Fibroblast of pulmonary artery (primary cell): Measurements from ENCODE around the gene TTBK2.

ENCODE experiments used
- DNase-seq: peaks from one replicate; pipeline ENCODE4 v3.0.0-alpha.2; 2010; ENCODE audit warnings: low read depth
- H3K4me3 ChIP-seq: replicated peaks from 2 replicates; pipeline ENCODE4 v1.5.1; 2011; ENCODE audit warnings: low read depth, mild to moderate bottlenecking, control low read depth, low read length, moderate library complexity
- TF ChIP-seq, protein P1 (sequence below): IDR thresholded peaks from 2 replicates; pipeline ENCODE4 v1.5.1; 2011; ENCODE audit warnings: mild to moderate bottlenecking, control low read depth, low read length, inconsistent platforms; ENCODE audit errors: missing control alignments

The TTBK2 gene

DNA sequence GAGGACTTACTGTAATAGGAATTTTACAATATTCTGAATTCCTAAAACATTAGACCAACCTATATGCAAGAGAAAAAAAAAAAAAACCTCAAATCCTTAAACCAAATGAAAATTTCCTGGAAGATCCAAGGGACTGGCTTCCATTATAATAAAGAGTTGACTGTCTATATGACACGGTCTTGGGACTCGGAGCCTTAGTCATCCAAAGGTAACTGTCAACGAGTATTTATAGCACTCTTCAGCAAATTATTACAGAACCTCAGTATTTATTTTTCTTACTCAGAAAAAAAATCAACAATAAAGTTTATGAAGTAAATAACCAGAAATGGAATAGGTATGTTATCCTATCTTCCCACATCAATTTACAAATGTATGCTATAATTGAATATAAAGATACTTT lies 66.0 kb downstream of the TTBK2 start:
- no peak for DNase-seq
- TF ChIP-seq, protein P1, sequence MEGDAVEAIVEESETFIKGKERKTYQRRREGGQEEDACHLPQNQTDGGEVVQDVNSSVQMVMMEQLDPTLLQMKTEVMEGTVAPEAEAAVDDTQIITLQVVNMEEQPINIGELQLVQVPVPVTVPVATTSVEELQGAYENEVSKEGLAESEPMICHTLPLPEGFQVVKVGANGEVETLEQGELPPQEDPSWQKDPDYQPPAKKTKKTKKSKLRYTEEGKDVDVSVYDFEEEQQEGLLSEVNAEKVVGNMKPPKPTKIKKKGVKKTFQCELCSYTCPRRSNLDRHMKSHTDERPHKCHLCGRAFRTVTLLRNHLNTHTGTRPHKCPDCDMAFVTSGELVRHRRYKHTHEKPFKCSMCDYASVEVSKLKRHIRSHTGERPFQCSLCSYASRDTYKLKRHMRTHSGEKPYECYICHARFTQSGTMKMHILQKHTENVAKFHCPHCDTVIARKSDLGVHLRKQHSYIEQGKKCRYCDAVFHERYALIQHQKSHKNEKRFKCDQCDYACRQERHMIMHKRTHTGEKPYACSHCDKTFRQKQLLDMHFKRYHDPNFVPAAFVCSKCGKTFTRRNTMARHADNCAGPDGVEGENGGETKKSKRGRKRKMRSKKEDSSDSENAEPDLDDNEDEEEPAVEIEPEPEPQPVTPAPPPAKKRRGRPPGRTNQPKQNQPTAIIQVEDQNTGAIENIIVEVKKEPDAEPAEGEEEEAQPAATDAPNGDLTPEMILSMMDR, result no peak
- no peak overlapping the region for H3K4me3 ChIP-seq

DNA sequence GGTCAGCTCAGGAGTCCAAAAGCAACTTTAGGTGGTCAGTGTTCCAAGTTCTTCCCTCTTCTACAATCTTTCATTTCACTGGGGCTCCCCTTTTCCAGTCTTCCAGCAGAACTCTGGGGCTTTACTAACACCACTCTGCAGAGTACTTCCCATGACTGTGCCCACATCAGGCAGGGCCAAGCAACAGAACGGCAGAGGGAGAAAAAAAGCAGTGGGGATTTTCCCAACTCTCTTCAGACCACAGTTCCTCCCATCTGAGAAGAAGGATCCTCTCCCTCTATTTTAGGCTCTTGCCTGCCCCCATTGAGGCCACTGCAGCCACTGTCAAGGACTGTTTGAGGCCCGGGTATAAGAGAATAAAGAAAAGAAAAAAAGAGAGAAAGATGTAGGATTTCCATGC lies 70.7 kb downstream of the TTBK2 start:
- H3K4me3 ChIP-seq, result no peak overlapping the region

DNA sequence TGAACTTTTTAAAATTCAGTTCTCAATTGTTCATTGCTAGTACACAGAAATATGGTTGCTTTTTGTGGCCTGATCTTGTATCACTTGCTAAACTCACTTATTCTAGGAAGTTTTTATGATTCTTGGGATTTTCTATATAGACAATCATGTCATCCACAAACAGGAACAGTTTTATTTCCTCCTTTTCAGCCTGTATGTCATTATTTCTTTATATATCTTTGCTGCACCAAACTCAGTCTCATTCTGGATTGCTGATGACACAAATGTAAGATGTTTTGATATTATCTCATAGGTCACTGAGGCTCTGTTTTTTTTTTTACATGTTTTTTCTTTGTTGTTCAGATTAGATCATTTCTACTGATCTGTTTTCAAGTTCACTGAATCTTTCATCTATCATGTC lies 71.7 kb downstream of the TTBK2 start:
- no peak for DNase-seq
- TF ChIP-seq, protein P1, result no peak
- no peak overlapping the region for H3K4me3 ChIP-seq

More for the DNA sequence above, 70.7 kb downstream of the TTBK2 start:
- DNase-seq, result no peak
- TF ChIP-seq, protein P1, result no peak

GRCh38 chr15:42846647-42847046 lies 73.9 kb downstream of the TTBK2 start:
- DNase-seq, result no peak
- TF ChIP-seq, protein P1, result no peak
- no peak overlapping the region for H3K4me3 ChIP-seq

DNA sequence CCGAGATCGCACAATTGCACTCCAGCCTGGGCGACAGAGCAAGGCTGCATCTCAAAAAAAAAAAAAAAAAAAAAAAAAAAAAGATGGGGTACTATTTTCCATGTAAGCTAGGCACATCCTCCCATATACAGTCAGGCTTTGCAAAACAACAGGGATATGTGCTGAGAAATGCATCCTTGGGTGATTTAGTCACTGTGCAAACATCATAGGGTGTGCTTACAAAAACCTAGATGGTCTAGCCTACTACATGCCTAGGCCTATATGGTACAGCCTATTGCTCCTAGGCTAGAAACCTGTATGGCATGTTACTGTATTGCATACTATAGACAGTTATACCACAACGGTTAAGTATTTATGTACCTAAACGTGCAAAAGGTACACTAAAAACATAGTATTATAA lies 75.0 kb downstream of the TTBK2 start:
- H3K4me3 ChIP-seq, result no peak overlapping the region
- no peak for DNase-seq
- TF ChIP-seq, protein P1, result no peak

DNA sequence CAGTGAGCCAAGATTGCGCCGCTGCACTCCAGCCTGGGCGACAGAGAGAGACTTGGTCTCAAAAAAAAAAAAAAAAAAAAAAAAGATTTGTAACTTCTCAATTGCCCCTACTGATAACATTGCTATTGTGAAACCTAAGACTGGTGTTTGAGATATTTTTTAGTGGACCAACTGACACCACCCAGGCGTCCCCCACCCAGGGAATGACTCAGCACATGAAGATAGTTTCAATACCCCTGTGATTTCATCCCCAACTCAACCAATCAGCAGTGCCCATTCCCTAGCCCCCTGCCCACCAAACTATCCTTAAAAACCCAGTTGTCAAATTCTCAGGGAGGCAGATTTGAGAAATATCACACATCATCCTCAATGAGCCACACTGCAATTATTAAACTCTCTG lies 76.9 kb downstream of the TTBK2 start:
- no peak for DNase-seq
- TF ChIP-seq, protein P1, result no peak
- H3K4me3 ChIP-seq, result no peak overlapping the region

- peak; percentile 7 for DNase-seq
- TF ChIP-seq, protein P1, result no peak
- H3K4me3 ChIP-seq, result no peak overlapping the region
Measured at GRCh38 chr15:42836251-42836650, 84.3 kb downstream of the TTBK2 start.
